Measurements from ENCODE around the gene FKBP4. TPM values are rescaled to one million over a fixed set of nuclear protein-coding genes. Genes with fewer than 3 reads are reported as not detected.

FKBP4 gene
- 30.0 and 34.1 TPM in 2 replicates for polyA plus RNA-seq (2011; rRNA removed)
- 34.1 and 35.3 TPM in 2 replicates for polyA minus RNA-seq (2011; rRNA and poly(A)+ RNA removed)

- CTCF ChIA-PET, result no interaction called here
- no peak for DNase-seq (ENCODE audit: low read depth, low spot score)
- no peak within 1 kb of the TSS for H3K27ac ChIP-seq (ENCODE audit: low read depth, low read length)
- peak within 1 kb of the TSS; percentile 92 for H3K4me3 ChIP-seq (ENCODE audit: low read depth, low read length)
- TF ChIP-seq CTCF (IDR thresholded peaks at IDR 0.05; ENCODE audit: low read depth, low read length), result no peak
- no peaks in the 10 kb centered on the region; the same call in 1 of the 2 replicates for H3K9me3 ChIP-seq (ENCODE audit: control insufficient read depth, insufficient read depth, low read length)
- H3K27me3 ChIP-seq (ENCODE audit: control insufficient read depth, insufficient read depth, low read length), result peaks cover 13% of the 10 kb centered on the region
- POLR2A ChIA-PET, result interaction anchor here (0.7 to 0.9 kb wide), 2 partner anchors 18 to 1386 kb away, joined by 4 to 6 read pairs; partner anchors contain the start of gene ITFG2
Measured at GRCh38 chr12:2794736-2795289, at the start of gene FKBP4. TSS of gene FKBP4 (plus strand) at chr12:2794970. CDS start at chr12:2795140, 170 bp downstream.

- no peak for TF ChIP-seq CTCF (IDR thresholded peaks at IDR 0.05; ENCODE audit: low read depth, low read length)
- POLR2A ChIA-PET, result no interaction called here
- no peaks in the 10 kb centered on the region for H3K9me3 ChIP-seq (ENCODE audit: control insufficient read depth, insufficient read depth, low read length)
- DNase-seq (ENCODE audit: low read depth, low spot score), result no peak
- H3K27ac ChIP-seq (ENCODE audit: low read depth, low read length), result no peak overlapping the region
- CTCF ChIA-PET, result interaction anchor here (0.7 to 1.1 kb wide), 2 partner anchors 39 to 313 kb away, joined by 5 to 7 read pairs; no protein-coding TSS in a partner anchor
- H3K27me3 ChIP-seq (ENCODE audit: control insufficient read depth, insufficient read depth, low read length), result peaks cover 5% of the 10 kb centered on the region
- H3K4me3 ChIP-seq (ENCODE audit: low read depth, low read length), result no peak overlapping the region
Measured at GRCh38 chr12:2745655-2746054, 49.1 kb upstream of the FKBP4 start.

GRCh38 chr12:2749580-2749979, 45.2 kb upstream of the FKBP4 start:
- DNase-seq (ENCODE audit: low read depth, low spot score), result no peak
- Histone ChIP-seq H3K27me3 (ENCODE audit: control insufficient read depth, insufficient read depth, low read length) (peaks cover 14% of the 10 kb centered on the region), H3K27ac (ENCODE audit: low read depth, low read length) (no peak overlapping the region), H3K4me3 (ENCODE audit: low read depth, low read length) (no peak overlapping the region), H3K9me3 (ENCODE audit: control insufficient read depth, insufficient read depth, low read length) (no peaks in the 10 kb centered on the region; the same call in 1 of the 2 replicates)
- POLR2A ChIA-PET, result no interaction called here
- CTCF ChIA-PET, result no interaction called here
- TF ChIP-seq CTCF (IDR thresholded peaks at IDR 0.05; ENCODE audit: low read depth, low read length), result no peak

- DNase-seq (ENCODE audit: low read depth, low spot score), result no peak
- ChIA-PET POLR2A (no interaction called here), CTCF (no interaction called here)
- Histone ChIP-seq H3K4me3 (ENCODE audit: low read depth, low read length) (no peak overlapping the region), H3K27ac (ENCODE audit: low read depth, low read length) (no peak overlapping the region), H3K27me3 (ENCODE audit: control insufficient read depth, insufficient read depth, low read length) (peaks cover 18% of the 10 kb centered on the region), H3K9me3 (ENCODE audit: control insufficient read depth, insufficient read depth, low read length) (no peaks in the 10 kb centered on the region; the same call in 1 of the 2 replicates)
- TF ChIP-seq CTCF (IDR thresholded peaks at IDR 0.05; ENCODE audit: low read depth, low read length), result no peak
Measured at GRCh38 chr12:2750185-2750584, 44.6 kb upstream of the FKBP4 start.

- CTCF ChIA-PET, result interaction anchor here (0.9 kb wide), 1 partner anchor 33 kb away, joined by 3 read pairs; no protein-coding TSS in a partner anchor
- no peak overlapping the region for H3K27ac ChIP-seq (ENCODE audit: low read depth, low read length)
- H3K9me3 ChIP-seq (ENCODE audit: control insufficient read depth, insufficient read depth, low read length), result no peaks in the 10 kb centered on the region; the same call in 1 of the 2 replicates
- DNase-seq (ENCODE audit: low read depth, low spot score), result no peak
- TF ChIP-seq CTCF (IDR thresholded peaks at IDR 0.05; ENCODE audit: low read depth, low read length), result no peak
- POLR2A ChIA-PET, result no interaction called here
- peaks cover 20% of the 10 kb centered on the region for H3K27me3 ChIP-seq (ENCODE audit: control insufficient read depth, insufficient read depth, low read length)
- no peak overlapping the region for H3K4me3 ChIP-seq (ENCODE audit: low read depth, low read length)
Measured at GRCh38 chr12:2751230-2751629, 43.5 kb upstream of the FKBP4 start.

Measured in AG04450 (cell line).